ENCODE data around the gene GLP1R.
A peak's percentile ranks its signal among the peaks of the same experiment; 100 is the strongest.

DNA sequence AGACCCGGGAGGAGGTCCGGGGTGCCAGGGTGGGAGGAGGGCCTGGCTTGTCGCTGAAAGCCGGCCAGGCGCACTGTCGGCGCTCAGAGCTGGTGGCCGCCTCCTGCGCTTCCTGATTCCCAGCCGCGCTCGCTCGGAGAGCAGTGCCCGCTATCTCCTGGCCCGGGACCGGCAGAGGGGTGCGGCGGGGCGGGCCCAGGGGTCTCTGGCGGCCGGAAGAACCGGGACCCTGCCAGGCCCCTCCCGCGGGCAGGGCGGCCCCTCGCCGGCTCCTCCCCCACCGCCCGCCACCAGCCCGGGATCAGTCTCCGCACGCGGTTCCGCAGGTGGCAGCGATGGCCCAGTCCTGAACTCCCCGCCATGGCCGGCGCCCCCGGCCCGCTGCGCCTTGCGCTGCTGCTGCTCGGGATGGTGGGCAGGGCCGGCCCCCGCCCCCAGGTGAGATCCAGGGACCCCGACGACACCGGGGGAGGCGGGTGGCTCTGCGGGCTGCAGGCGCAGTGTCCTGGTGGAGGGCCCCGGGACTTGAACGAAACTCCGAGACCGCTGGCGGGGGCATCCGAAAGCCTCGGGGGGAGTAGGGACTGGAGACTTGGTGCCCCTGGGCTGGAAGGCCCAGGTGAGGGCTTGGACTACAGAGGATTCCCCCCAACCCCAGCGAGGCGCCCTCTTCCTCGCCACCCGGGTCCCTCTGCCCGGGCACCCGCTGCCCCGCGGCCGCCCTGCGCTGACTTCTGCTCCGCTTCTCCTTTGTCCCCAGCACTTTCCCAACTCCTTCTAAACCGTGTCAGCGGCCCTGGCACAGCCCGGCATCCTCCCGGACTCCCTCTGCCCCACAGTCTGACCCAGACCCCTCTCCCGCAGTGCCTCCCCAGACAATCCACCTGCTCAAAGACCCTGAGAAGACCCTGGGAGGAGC is at the start of gene GLP1R:
- TF ChIP-seq, protein P1, sequence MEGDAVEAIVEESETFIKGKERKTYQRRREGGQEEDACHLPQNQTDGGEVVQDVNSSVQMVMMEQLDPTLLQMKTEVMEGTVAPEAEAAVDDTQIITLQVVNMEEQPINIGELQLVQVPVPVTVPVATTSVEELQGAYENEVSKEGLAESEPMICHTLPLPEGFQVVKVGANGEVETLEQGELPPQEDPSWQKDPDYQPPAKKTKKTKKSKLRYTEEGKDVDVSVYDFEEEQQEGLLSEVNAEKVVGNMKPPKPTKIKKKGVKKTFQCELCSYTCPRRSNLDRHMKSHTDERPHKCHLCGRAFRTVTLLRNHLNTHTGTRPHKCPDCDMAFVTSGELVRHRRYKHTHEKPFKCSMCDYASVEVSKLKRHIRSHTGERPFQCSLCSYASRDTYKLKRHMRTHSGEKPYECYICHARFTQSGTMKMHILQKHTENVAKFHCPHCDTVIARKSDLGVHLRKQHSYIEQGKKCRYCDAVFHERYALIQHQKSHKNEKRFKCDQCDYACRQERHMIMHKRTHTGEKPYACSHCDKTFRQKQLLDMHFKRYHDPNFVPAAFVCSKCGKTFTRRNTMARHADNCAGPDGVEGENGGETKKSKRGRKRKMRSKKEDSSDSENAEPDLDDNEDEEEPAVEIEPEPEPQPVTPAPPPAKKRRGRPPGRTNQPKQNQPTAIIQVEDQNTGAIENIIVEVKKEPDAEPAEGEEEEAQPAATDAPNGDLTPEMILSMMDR (conservative IDR thresholded peaks at IDR 0.05; ENCODE audit: low read depth, low read length), result no peak
- peak; percentile 84 for TF ChIP-seq EZH2 (IDR thresholded peaks at IDR 0.05; ENCODE audit: borderline replicate concordance, low read depth, low read length, poor library complexity, severe bottlenecking)
